Right lobe of liver (tissue), 6 donors: ENCODE results near the gene CPSF6. TPM values are rescaled to one million over a fixed set of nuclear protein-coding genes. Genes with fewer than 3 reads are reported as not detected.
A peak's percentile ranks its signal among the peaks of the same experiment; 100 is the strongest.

Source experiments
- ATAC-seq, 4 donors: fragments of 200-7000 bp; cut with Tn5 transposase; one replicate each; pipeline ENCODE4 v1.9.1; 2020; ENCODE audit warnings: mild to moderate bottlenecking in 4 of 4, moderate library complexity in 4 of 4
- DNase-seq, 3 donors: peaks; one replicate each; pipeline ENCODE4 v3.0.0-alpha.2; 2020
- H3K27ac ChIP-seq, 3 donors: fragments of 200-600 bp; one replicate each; pipeline ENCODE4 v1.8.0; 2022
- H3K27me3 ChIP-seq, 2 donors: fragments of 200-600 bp; one replicate each; pipeline ENCODE4 v1.8.0; 2022
- H3K36me3 ChIP-seq, 4 donors: fragments of 200-600 bp; sonication (generic) in 1 of 4; one replicate each; pipeline versions ENCODE4 v1.5.1 to v1.8.0; 2017 to 2022; ENCODE audit warnings: control low read depth in 1 of 4
- H3K4me1 ChIP-seq, 4 donors: fragments of 200-600 bp; sonication (generic) in 1 of 4; one replicate each; pipeline versions ENCODE4 v1.5.1 to v1.8.0; 2017 to 2022; ENCODE audit warnings: control low read depth in 1 of 4
- H3K4me3 ChIP-seq, 3 donors: fragments of 200-600 bp; one replicate each; pipeline ENCODE4 v1.8.0; 2022
- H3K9me3 ChIP-seq, 4 donors: fragments of 200-600 bp; sonication (generic) in 1 of 4; one replicate each; pipeline versions ENCODE4 v1.5.1 to v1.8.0; 2017 to 2022; ENCODE audit warnings: control low read depth in 1 of 4
- CTCF ChIP-seq, 4 donors: fragments of 200-600 bp in 3 of 4; fragments of 450-650 bp in 1 of 4; IDR thresholded peaks; one replicate each; pipeline versions ENCODE4 v1.5.1 to v1.8.0; 2016 to 2022; ENCODE audit warnings: antibody characterized with exemption in 4 of 4, mild to moderate bottlenecking in 2 of 4
- POLR2A ChIP-seq: fragments of 450-650 bp; IDR thresholded peaks from one replicate; pipeline ENCODE4 v1.6.1; 2017; ENCODE audit warnings: antibody characterized with exemption, mild to moderate bottlenecking
- WGBS: methylation state at CpG from one replicate; pipeline ENCODE4 v1.1.6; 2018; ENCODE audit warnings: low coverage, low lambda C conversion rate; ENCODE audit not compliant: insufficient coverage; ENCODE audit errors: missing lambda C conversion rate; 5-methylcytosine and 5-hydroxymethylcytosine counted together
- intact Hi-C, 2 donors: fragments of 100-400 bp; cut with DNase I; formaldehyde crosslinking; loops; one replicate each; pipeline versions ENCODE4 v1.11.2 to v1.14.1; 2022
- total RNA-seq, 6 experiments: library from RNA; depleted of rRNA in 2 of 6; stranded (reverse); fragments of >200 nt in 2 of 6; fragmentation: NEBNext Ultra II Directional in 3 of 6; extraction: Animal tissue kit (Norgen Biotek cat#: 25700) in 3 of 6; gene quantifications; one replicate each; pipeline versions ENCODE4 v1.1.0 to v1.2.4, GENCODE V29; 2016 to 2023
- donor health status: DM: no; HTN: yes; CAD: no.
- donor health status: DM: no; HTN: no; CAD: no.
- donor health status: DM: no; HTN: no; CAD: no.
- donor health status: DM: no; HTN: yes; CAD: no.
- donor health status: DM: no; HTN: yes; CAD: no.

Gene CPSF6
- total RNA-seq, 6 experiments from 2014 or later = 11.6 to 25.2 (median 15.9) TPM

- TF ChIP-seq CTCF (IDR thresholded peaks at IDR 0.05) (peak; percentile 53 to 72 (median 68)), POLR2A (no peak)
- ATAC-seq (peak; percentile 74 to 92 (median 84)), DNase-seq (no peak)
- Histone ChIP-seq H3K27ac (no peak overlapping the region), H3K4me1 (peaks cover 0 to 11% (median 0%) of the 10 kb centered on the region in 4 donors), H3K9me3 (no peaks in the 10 kb centered on the region), H3K4me3 (no peak overlapping the region), H3K36me3 (peaks cover 0 to 20% (median 6%) of the 10 kb centered on the region in 4 donors), H3K27me3 (no peaks in the 10 kb centered on the region)
- intact Hi-C loops = no loop called here
Measured at GRCh38 chr12:69254046-69254445, 14.7 kb downstream of the CPSF6 start.

GRCh38 chr12:69254862-69255261 is 15.5 kb downstream of the CPSF6 start:
- H3K4me1 ChIP-seq = peaks cover 0 to 6% (median 0%) of the 10 kb centered on the region in 4 donors
- H3K27ac ChIP-seq = no peak overlapping the region
- intact Hi-C loops = no loop called here
- no peak for TF ChIP-seq POLR2A
- no peak for TF ChIP-seq CTCF (IDR thresholded peaks at IDR 0.05)
- WGBS = 78% methylated on average over 2 of the region's 2 CpGs
- H3K27me3 ChIP-seq = no peaks in the 10 kb centered on the region
- no peak for DNase-seq
- H3K36me3 ChIP-seq = peaks cover 0 to 28% (median 11%) of the 10 kb centered on the region in 4 donors
- no peak overlapping the region for H3K4me3 ChIP-seq
- no peaks in the 10 kb centered on the region for H3K9me3 ChIP-seq
- peak in 1 of 4 donors; percentile 58 for ATAC-seq

GRCh38 chr12:69258655-69259054 is 19.3 kb downstream of the CPSF6 start:
- H3K4me1 ChIP-seq = no peaks in the 10 kb centered on the region
- no peaks in the 10 kb centered on the region for H3K9me3 ChIP-seq
- peak in 1 of 4 donors; percentile 25 for ATAC-seq
- intact Hi-C loops = no loop called here
- DNase-seq = no peak
- no peak overlapping the region for H3K4me3 ChIP-seq
- TF ChIP-seq CTCF (IDR thresholded peaks at IDR 0.05) (no peak), POLR2A (no peak)
- H3K27me3 ChIP-seq = no peaks in the 10 kb centered on the region
- WGBS = 92% methylated on average over 9 of the region's 10 CpGs
- no peak overlapping the region for H3K27ac ChIP-seq
- H3K36me3 ChIP-seq = peaks cover 0 to 60% (median 31%) of the 10 kb centered on the region in 4 donors

GRCh38 chr12:69262264-69262974 is 23.1 kb downstream of the CPSF6 start:
- no peak overlapping the region for H3K4me3 ChIP-seq
- H3K27ac ChIP-seq = no peak overlapping the region
- 98% methylated on average over 20 of the region's 20 CpGs for WGBS
- H3K9me3 ChIP-seq = no peaks in the 10 kb centered on the region
- ATAC-seq (no peak), DNase-seq (no peak)
- peaks cover 0 to 57% (median 31%) of the 10 kb centered on the region in 4 donors for H3K36me3 ChIP-seq
- H3K4me1 ChIP-seq = no peaks in the 10 kb centered on the region
- intact Hi-C loops = no loop called here
- H3K27me3 ChIP-seq = no peaks in the 10 kb centered on the region
- no peak for TF ChIP-seq CTCF (IDR thresholded peaks at IDR 0.05)
- no peak for TF ChIP-seq POLR2A
